GM12865 (cell line): Measurements from ENCODE around the gene WWTR1.
A peak's percentile ranks its signal among the peaks of the same experiment; 100 is the strongest.

Experiments
- DNase-seq: peaks from one replicate; pipeline ENCODE4 v3.0.0; 2010; ENCODE audit warnings: low read depth
- H3K4me3 ChIP-seq: 2 replicates; pipeline ENCODE4 v1.5.1; 2011; ENCODE audit warnings: mild to moderate bottlenecking, low read depth, low read length, control low read depth
- CTCF ChIP-seq: IDR thresholded peaks from 2 replicates; pipeline ENCODE4 v1.5.1; 2011; ENCODE audit warnings: low read length, control low read depth, low read depth, inconsistent platforms; ENCODE audit not compliant: insufficient read depth; ENCODE audit errors: missing control alignments

WWTR1 gene

GRCh38 chr3:149647285-149647684 is 10.5 kb downstream of the WWTR1 start:
- no peak overlapping the region for H3K4me3 ChIP-seq
- DNase-seq = peak; percentile 43
- TF ChIP-seq CTCF = no peak

DNA sequence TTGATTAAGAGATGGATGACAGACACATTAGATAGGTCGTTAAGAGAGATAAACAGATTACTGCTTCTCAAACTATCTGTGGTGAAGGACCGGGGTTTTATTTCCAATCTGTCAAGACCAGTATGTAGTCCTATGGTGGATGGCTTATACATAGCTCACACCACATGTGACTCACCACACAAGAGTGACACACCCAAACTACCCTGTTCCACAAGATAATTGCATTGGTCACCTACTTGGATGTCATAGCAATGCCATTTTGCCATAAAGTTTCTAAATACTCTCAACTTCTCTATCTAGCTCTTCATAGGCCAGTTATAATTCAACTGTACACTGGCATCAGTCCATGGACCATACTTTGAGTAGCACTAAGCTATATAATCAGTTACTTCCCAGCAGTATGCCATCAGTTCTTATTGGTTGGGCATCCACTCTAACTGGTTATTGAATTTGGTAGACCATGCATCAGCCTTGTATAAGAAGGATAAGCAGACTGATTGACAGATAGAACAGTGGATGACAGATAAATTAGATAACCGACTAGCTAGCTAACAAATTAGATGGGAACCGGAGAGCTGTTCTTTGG is 11.6 kb downstream of the WWTR1 start:
- no peak for TF ChIP-seq CTCF
- no peak for DNase-seq
- no peak overlapping the region for H3K4me3 ChIP-seq

GRCh38 chr3:149643963-149644362 is 13.9 kb downstream of the WWTR1 start:
- H3K4me3 ChIP-seq = no peak overlapping the region
- DNase-seq = no peak
- no peak for TF ChIP-seq CTCF

GRCh38 chr3:149643482-149643798 is 14.4 kb downstream of the WWTR1 start:
- no peak overlapping the region for H3K4me3 ChIP-seq
- no peak for TF ChIP-seq CTCF
- DNase-seq = no peak

- TF ChIP-seq CTCF = no peak
- no peak for DNase-seq
- H3K4me3 ChIP-seq = no peak overlapping the region
These were observed 16.7 kb downstream of the WWTR1 start for GRCh38 chr3:149640976-149641728.

GRCh38 chr3:149639093-149639486 is 18.7 kb downstream of the WWTR1 start:
- no peak for DNase-seq
- no peak for TF ChIP-seq CTCF
- H3K4me3 ChIP-seq = no peak overlapping the region

- TF ChIP-seq CTCF = no peak
- H3K4me3 ChIP-seq = no peak overlapping the region
These were observed 19.4 kb downstream of the WWTR1 start for GRCh38 chr3:149638228-149639092.

More at GRCh38 chr3:149638228-149639092, 19.4 kb downstream of the WWTR1 start:
- DNase-seq = no peak
